H9 (cell line): ENCODE measurements around the gene CFAP65. TPM values are rescaled to one million over a fixed set of nuclear protein-coding genes. Genes with fewer than 3 reads are reported as not detected.

Experiments
- DNase-seq: peaks from one replicate; pipeline ENCODE4 v3.0.0-alpha.2; 2017
- H2AFZ ChIP-seq: one replicate; pipeline ENCODE4 v1.6.1; 2013; ENCODE audit warnings: mild to moderate bottlenecking, low read length, control low read depth, moderate library complexity
- H2AK5ac ChIP-seq: 2 replicates; pipeline ENCODE4 v1.6.1; 2013; ENCODE audit warnings: low read length, control low read depth, mixed read lengths; ENCODE audit not compliant: insufficient read length
- H2BK120ac ChIP-seq: one replicate; pipeline ENCODE4 v1.6.1; 2013; ENCODE audit warnings: low read depth, mild to moderate bottlenecking, low read length, control low read depth, inconsistent platforms; ENCODE audit not compliant: poor library complexity, severe bottlenecking
- H2BK12ac ChIP-seq: 2 replicates; pipeline ENCODE4 v1.6.1; 2013; ENCODE audit warnings: low read length, control low read depth, mixed read lengths, low read depth; ENCODE audit not compliant: insufficient read length
- H2BK15ac ChIP-seq: 2 replicates; pipeline ENCODE4 v1.6.1; 2013; ENCODE audit warnings: low read depth, low read length, control low read depth
- H2BK20ac ChIP-seq: one replicate; pipeline ENCODE4 v1.6.1; 2013; ENCODE audit warnings: low read depth, mild to moderate bottlenecking, low read length, control low read depth, inconsistent platforms; ENCODE audit not compliant: poor library complexity, severe bottlenecking
- H2BK5ac ChIP-seq: 2 replicates; pipeline ENCODE4 v1.6.1; 2013; ENCODE audit warnings: low read length, control low read depth, mixed read lengths; ENCODE audit not compliant: insufficient read length
- H3K14ac ChIP-seq: 2 replicates; pipeline ENCODE4 v1.6.1; 2013; ENCODE audit warnings: low read length, control low read depth; ENCODE audit not compliant: insufficient read depth
- H3K18ac ChIP-seq: 2 replicates; pipeline ENCODE4 v1.6.1; 2013; ENCODE audit warnings: low read depth, mild to moderate bottlenecking, mixed read lengths, low read length, control low read depth; ENCODE audit not compliant: insufficient read length
- H3K23ac ChIP-seq: 2 replicates; pipeline ENCODE4 v1.6.1; 2013; ENCODE audit warnings: low read length, control low read depth, mixed read lengths, low read depth; ENCODE audit not compliant: insufficient read length
- H3K23me2 ChIP-seq: 2 replicates; pipeline ENCODE4 v1.6.1; 2013; ENCODE audit warnings: low read depth, mild to moderate bottlenecking, mixed read lengths, low read length, control low read depth; ENCODE audit not compliant: insufficient read length, poor library complexity, severe bottlenecking
- H3K27ac ChIP-seq: 2 replicates; pipeline ENCODE4 v1.5.1; 2013; ENCODE audit warnings: low read length, control low read depth, mixed read lengths, low read depth; ENCODE audit not compliant: insufficient read length
- H3K27me3 ChIP-seq: 2 replicates; pipeline ENCODE4 v1.6.1; 2013; ENCODE audit warnings: low read length, control low read depth, inconsistent platforms; ENCODE audit not compliant: insufficient read depth
- H3K4ac ChIP-seq: 2 replicates; pipeline ENCODE4 v1.6.1; 2013; ENCODE audit warnings: low read depth, mild to moderate bottlenecking, control low read depth, inconsistent platforms, low read length, moderate library complexity
- H3K4me1 ChIP-seq: 2 replicates; pipeline ENCODE4 v1.6.1; 2013; ENCODE audit warnings: low read length, control low read depth, inconsistent platforms; ENCODE audit not compliant: insufficient read depth
- H3K4me2 ChIP-seq: 2 replicates; pipeline ENCODE4 v1.6.1; 2013; ENCODE audit warnings: low read length, control low read depth, mixed read lengths; ENCODE audit not compliant: insufficient read length, insufficient read depth
- H3K56ac ChIP-seq: 2 replicates; pipeline ENCODE4 v1.6.1; 2013; ENCODE audit warnings: low read depth, mild to moderate bottlenecking, mixed read lengths, low read length, control low read depth; ENCODE audit not compliant: insufficient read length
- H3K79me1 ChIP-seq: 2 replicates; pipeline ENCODE4 v1.6.1; 2013; ENCODE audit warnings: low read depth, mild to moderate bottlenecking, moderate library complexity, low read length, control low read depth, inconsistent platforms; ENCODE audit not compliant: insufficient read depth, poor library complexity, severe bottlenecking
- H3K79me2 ChIP-seq: 2 replicates; pipeline ENCODE4 v1.6.1; 2013; ENCODE audit warnings: low read length, control low read depth, inconsistent platforms; ENCODE audit not compliant: insufficient read depth
- H3K9ac ChIP-seq: 2 replicates; pipeline ENCODE4 v1.6.1; 2013; ENCODE audit warnings: low read length, control low read depth, mixed read lengths; ENCODE audit not compliant: insufficient read length; ENCODE audit errors: extremely low read depth
- H3K9me3 ChIP-seq: one replicate; pipeline ENCODE4 v1.6.1; 2013; ENCODE audit warnings: low read depth, low read length, inconsistent platforms; ENCODE audit not compliant: control insufficient read depth
- H3T11ph ChIP-seq: one replicate; pipeline ENCODE4 v1.6.1; 2013; ENCODE audit warnings: mild to moderate bottlenecking, low read length, control low read depth, inconsistent platforms
- H4K20me1 ChIP-seq: one replicate; pipeline ENCODE4 v1.6.1; 2013; ENCODE audit not compliant: control insufficient read depth, insufficient read length, insufficient read depth
- H4K5ac ChIP-seq: 2 replicates; pipeline ENCODE4 v1.6.1; 2013; ENCODE audit warnings: low read depth, mild to moderate bottlenecking, mixed read lengths, low read length, control low read depth; ENCODE audit not compliant: insufficient read length
- H4K8ac ChIP-seq: replicated peaks from 2 replicates; pipeline ENCODE4 v1.6.1; 2013; ENCODE audit warnings: low read length, control low read depth, mixed read lengths, low read depth; ENCODE audit not compliant: insufficient read length
- H4K91ac ChIP-seq: 2 replicates; pipeline ENCODE4 v1.6.1; 2013; ENCODE audit warnings: low read depth, mild to moderate bottlenecking, moderate library complexity, mixed read lengths, low read length, control low read depth; ENCODE audit not compliant: insufficient read length
- H3K27ac Mint-ChIP-seq, 3 experiments: 2 replicates in 2 of 3; 3 replicates in 1 of 3; pipeline ENCODE4 v1.8.0; 2020 to 2021; ENCODE audit warnings: mixed read lengths in 3 of 3, mild to moderate bottlenecking in 1 of 3, moderate library complexity in 1 of 3
- H3K27me3 Mint-ChIP-seq: 2 replicates; pipeline ENCODE4 v1.8.0; 2021; ENCODE audit warnings: low read depth, mild to moderate bottlenecking, moderate library complexity, mixed read lengths
- H3K36me3 Mint-ChIP-seq, 3 experiments: 2 replicates in 2 of 3; 3 replicates in 1 of 3; pipeline ENCODE4 v1.8.0; 2020 to 2021; ENCODE audit warnings: low read depth in 3 of 3, mixed read lengths in 3 of 3; ENCODE audit not compliant: insufficient read depth in 1 of 3
- H3K4me1 Mint-ChIP-seq, 2 experiments: 2 replicates each; pipeline ENCODE4 v1.8.0; 2020; ENCODE audit warnings: mixed read lengths in 2 of 2
- H3K4me3 Mint-ChIP-seq, 2 experiments: 2 replicates in 1 of 2; 3 replicates in 1 of 2; pipeline ENCODE4 v1.8.0; 2020 to 2021; ENCODE audit warnings: mild to moderate bottlenecking in 2 of 2, mixed read lengths in 2 of 2, moderate library complexity in 1 of 2
- H3K9me3 Mint-ChIP-seq, 2 experiments: 2 replicates in 1 of 2; 3 replicates in 1 of 2; pipeline ENCODE4 v1.8.0; 2020; ENCODE audit warnings: mild to moderate bottlenecking in 2 of 2, mixed read lengths in 2 of 2, moderate library complexity in 1 of 2
- CTCF ChIP-seq: fragments of 200-600 bp; sonication (generic); conservative IDR thresholded peaks from 3 replicates; pipeline ENCODE4 v1.8.0; 2021; ENCODE audit warnings: antibody characterized with exemption, mild to moderate bottlenecking
- WGBS: extraction: QIAGEN DNeasy Blood & Tissue Kit; methylation state at CpG from one replicate; pipeline ENCODE4 v1.1.7; 2013; ENCODE audit warnings: missing lambda C conversion rate, low lambda C conversion rate, mixed read lengths; ENCODE audit not compliant: insufficient read length; ENCODE audit errors: extremely low coverage; 5-methylcytosine and 5-hydroxymethylcytosine counted together
- total RNA-seq: library from RNA; stranded (reverse); gene quantifications from 2 replicates; pipeline ENCODE4 v1.2.1, GENCODE V29; 2021

Gene CFAP65
- total RNA-seq, 1 experiment from 2014 or later: 0.20 TPM

- Mint-ChIP-seq H3K27me3 (peaks cover 99% of the 10 kb centered on the region), H3K9me3 (peaks cover 0 to 2% of the 10 kb centered on the region in 2 experiments; a peak in 2 of 5 replicates), H3K36me3 (peaks cover 0 to 3% (median 0%) of the 10 kb centered on the region in 3 experiments; a peak in 1 of 7 replicates), H3K4me3 (no peak overlapping the region), H3K4me1 (peaks cover 4 to 19% of the 10 kb centered on the region in 2 experiments), H3K27ac (no peak overlapping the region)
- H3K23me2 ChIP-seq: peaks cover 4% of the 10 kb centered on the region
- no peak overlapping the region for H3K56ac ChIP-seq
- no peak overlapping the region for H4K91ac ChIP-seq
- H4K8ac ChIP-seq: no peak overlapping the region
- peaks cover 93% of the 10 kb centered on the region for H3K27me3 ChIP-seq
- WGBS: no CpG with 5 or more reads among the region's 2 CpGs
- H4K20me1 ChIP-seq: no peaks in the 10 kb centered on the region
- no peak overlapping the region for H2AFZ ChIP-seq
- H3K9ac ChIP-seq: no peak overlapping the region
- H3K4me2 ChIP-seq: no peak overlapping the region
- H3K4me1 ChIP-seq: no peaks in the 10 kb centered on the region
- H2BK120ac ChIP-seq: no peak overlapping the region
- no peak overlapping the region for H3K18ac ChIP-seq
- DNase-seq: no peak
- H3K4ac ChIP-seq: no peak overlapping the region
- H2BK5ac ChIP-seq: no peak overlapping the region
- no peak overlapping the region for H4K5ac ChIP-seq
- H2AK5ac ChIP-seq: no peak overlapping the region
- no peaks in the 10 kb centered on the region for H3K9me3 ChIP-seq
- H3K27ac ChIP-seq: no peak overlapping the region
- H2BK20ac ChIP-seq: no peak overlapping the region
- H3K79me2 ChIP-seq: no peaks in the 10 kb centered on the region
- H3K79me1 ChIP-seq: no peaks in the 10 kb centered on the region
- H3K14ac ChIP-seq: no peak overlapping the region
- no peak overlapping the region for H2BK15ac ChIP-seq
- no peak overlapping the region for H2BK12ac ChIP-seq
- no peak overlapping the region for H3K23ac ChIP-seq
- H3T11ph ChIP-seq: no peak overlapping the region
- TF ChIP-seq CTCF: no peak
Measured at GRCh38 chr2:218988650-218989049, 52.7 kb downstream of the CFAP65 start.
